NCI-H446 treated with DMSO at 0.1 percent for 48 hours (cell line): ENCODE data around the gene HMGXB4.

ENCODE experiments used
- DNase-seq: peaks from one replicate; lab custom pipeline; 2025; lab: John Stamatoyannopoulos, UW

HMGXB4 gene

GRCh38 chr22:35327690-35328471 is 70.6 kb downstream of the HMGXB4 start:
- no peak for DNase-seq

GRCh38 chr22:35328472-35328885 is 71.2 kb downstream of the HMGXB4 start:
- DNase-seq: no peak

- no peak for DNase-seq
Measured at GRCh38 chr22:35329114-35329847, 72.0 kb downstream of the HMGXB4 start.

GRCh38 chr22:35330258-35330861 is 73.1 kb downstream of the HMGXB4 start:
- no peak for DNase-seq

GRCh38 chr22:35332278-35332677 is 75.0 kb downstream of the HMGXB4 start:
- no peak for DNase-seq

- no peak for DNase-seq
Measured at GRCh38 chr22:35333220-35333619, 75.9 kb downstream of the HMGXB4 start.

- DNase-seq: no peak
Measured at GRCh38 chr22:35334004-35334403, 76.7 kb downstream of the HMGXB4 start.

- DNase-seq: no peak
Measured at GRCh38 chr22:35335468-35335867, 78.2 kb downstream of the HMGXB4 start.

- no peak for DNase-seq
Measured at GRCh38 chr22:35335936-35336781, 78.9 kb downstream of the HMGXB4 start.

GRCh38 chr22:35337932-35338331 is 80.6 kb downstream of the HMGXB4 start:
- DNase-seq: no peak

GRCh38 chr22:35341090-35341874 is 84.0 kb downstream of the HMGXB4 start:
- no peak for DNase-seq

- no peak for DNase-seq
Measured at GRCh38 chr22:35342390-35342789, 85.1 kb downstream of the HMGXB4 start.

- DNase-seq: no peak
Measured at GRCh38 chr22:35343664-35344550, 86.6 kb downstream of the HMGXB4 start.

GRCh38 chr22:35344956-35345690 is 87.8 kb downstream of the HMGXB4 start:
- DNase-seq: no peak
